K562 (cell line): ENCODE measurements around the gene PSMD8. TPM values are rescaled to one million over a fixed set of nuclear protein-coding genes. Genes with fewer than 3 reads are reported as not detected.

Experiments used
- ATAC-seq: fragments of 200-7000 bp; cut with Tn5 transposase; 3 replicates; pipeline ENCODE4 v1.9.1; 2020; ENCODE audit warnings: moderate library complexity
- BruUV-seq: library from RNA; stranded (reverse); fragments of 400-500 nt; replicated peaks from 2 replicates; lab custom pipeline; 2021; lab: Mats Ljungman, UMichigan
- CTCF ChIA-PET: fragments of 300-600 bp; formaldehyde crosslinking; extraction: SDS; loops from one replicate; lab custom pipeline; 2021; ENCODE audit warnings: low intra/inter-chr PET ratio; lab: Yijun Ruan, JAX
- POLR2A ChIA-PET: fragments of 300-600, 350-650 bp; sonication (Branson Sonifier 250); formaldehyde crosslinking; extraction: SDS; loops from one replicate; lab custom pipeline; 2021; ENCODE audit warnings: antibody characterized with exemption, inconsistent platforms; lab: Yijun Ruan, JAX
- DNase-seq, 4 experiments: peaks; one replicate each; pipeline versions ENCODE4 v3.0.0 to v3.0.0-alpha.2; 2011 to 2018; ENCODE audit warnings: low spot score in 3 of 4, mixed read lengths in 3 of 4; ENCODE audit errors: extremely low read depth in 1 of 4
- FAIRE-seq: peaks from 2 replicates; lab custom pipeline; 2011; peaks lifted over from hg19 to GRCh38; lab: Jason Lieb, UNC
- H2AFZ ChIP-seq: 2 replicates; pipeline ENCODE4 v1.6.0; 2011; ENCODE audit warnings: low read depth, low read length, control low read depth, inconsistent platforms
- H3K27ac ChIP-seq: fragments of 200-600 bp; 3 replicates; pipeline ENCODE4 v1.8.0; 2011; ENCODE audit warnings: low read depth, mild to moderate bottlenecking, control low read depth, inconsistent platforms, low read length, moderate library complexity, mixed read lengths; ENCODE audit errors: extremely low read depth
- H3K27me3 ChIP-seq, 2 experiments: fragments of 300-600 bp in 1 of 2; 2 replicates in 1 of 2; 3 replicates in 1 of 2; pipeline versions ENCODE4 v1.6.0 to v1.8.0; 2011; ENCODE audit warnings: inconsistent platforms in 2 of 2, low read length in 2 of 2, mild to moderate bottlenecking in 1 of 2, mixed read lengths in 1 of 2, moderate library complexity in 1 of 2; ENCODE audit not compliant: control insufficient read depth in 2 of 2, insufficient read depth in 2 of 2
- H3K36me3 ChIP-seq: fragments of 300-600 bp; 3 replicates; pipeline ENCODE4 v1.8.0; 2011; ENCODE audit warnings: mild to moderate bottlenecking, low read length, inconsistent platforms; ENCODE audit not compliant: control insufficient read depth, insufficient read depth
- H3K4me1 ChIP-seq, 2 experiments: fragments of 200-600 bp in 1 of 2; replicated peaks in 1 of 2; 2 replicates in 1 of 2; 3 replicates in 1 of 2; pipeline versions ENCODE4 v1.5.1 to v1.8.0; 2011; ENCODE audit warnings: inconsistent platforms in 2 of 2, low read length in 2 of 2, mild to moderate bottlenecking in 1 of 2, mixed read lengths in 1 of 2, moderate library complexity in 1 of 2; ENCODE audit not compliant: control insufficient read depth in 2 of 2, insufficient read depth in 2 of 2
- H3K4me2 ChIP-seq: 2 replicates; pipeline ENCODE4 v1.6.1; 2011; ENCODE audit warnings: low read length, control low read depth, inconsistent platforms, mixed read lengths; ENCODE audit not compliant: insufficient read depth
- H3K4me3 ChIP-seq: fragments of 200-600 bp; sonication (generic), shearing (Covaris generic); 2 replicates; pipeline ENCODE4 v1.5.1; 2016; ENCODE audit warnings: control low read depth, inconsistent platforms
- H3K79me2 ChIP-seq: fragments of 200-600 bp; 3 replicates; pipeline ENCODE4 v1.8.0; 2011; ENCODE audit warnings: low read length, inconsistent platforms; ENCODE audit not compliant: control insufficient read depth, insufficient read depth
- H3K9ac ChIP-seq, 2 experiments: 2 replicates each; pipeline versions ENCODE4 v1.6.0 to v1.6.1; 2011; ENCODE audit warnings: low read depth in 2 of 2, low read length in 2 of 2, control low read depth in 1 of 2, inconsistent platforms in 1 of 2, mild to moderate bottlenecking in 1 of 2, mixed read lengths in 1 of 2; ENCODE audit not compliant: insufficient read depth in 1 of 2
- H3K9me1 ChIP-seq: one replicate; pipeline ENCODE4 v1.6.0; 2011; ENCODE audit warnings: inconsistent platforms, mild to moderate bottlenecking, low read length, moderate library complexity; ENCODE audit not compliant: control insufficient read depth, insufficient read depth
- H3K9me3 ChIP-seq: replicated peaks from 2 replicates; pipeline ENCODE4 v1.5.1; 2011; ENCODE audit warnings: low read depth, low read length, inconsistent platforms; ENCODE audit not compliant: control insufficient read depth, insufficient read depth
- H4K20me1 ChIP-seq: replicated peaks from 2 replicates; pipeline ENCODE4 v1.6.1; 2011; ENCODE audit warnings: low read length, inconsistent platforms, mixed read lengths; ENCODE audit not compliant: control insufficient read depth, insufficient read depth
- ILF3 ChIP-seq: fragments of 450-650 bp; IDR thresholded peaks from 2 replicates; pipeline ENCODE4 v1.6.1; 2018; ENCODE audit warnings: antibody characterized with exemption, mild to moderate bottlenecking, moderate library complexity, borderline replicate concordance
- IRF2 ChIP-seq: sonication (generic); formaldehyde crosslinking; IDR thresholded peaks from 2 replicates; pipeline ENCODE4 v1.8.1; 2022; ENCODE audit warnings: mild to moderate bottlenecking, missing genetic modification reagents
- NFIX ChIP-seq: fragments of 250-450 bp; sonication (Bioruptor Pico); IDR thresholded peaks from 2 replicates; pipeline ENCODE4 v1.4.0; 2020; ENCODE audit warnings: low read depth, mild to moderate bottlenecking, moderate library complexity
- POLR2AphosphoS5 ChIP-seq: IDR thresholded peaks from 2 replicates; pipeline ENCODE4 v1.6.1; 2011; ENCODE audit warnings: mild to moderate bottlenecking, low read depth, low read length, moderate library complexity; ENCODE audit not compliant: control insufficient read depth, insufficient read depth
- ZC3H8 ChIP-seq: fragments of 450-650 bp; IDR thresholded peaks from 2 replicates; pipeline ENCODE4 v1.6.1; 2017
- ZNF436 ChIP-seq: fragments of 250-450, 450-650 bp; sonication (Bioruptor Pico); formaldehyde crosslinking; IDR thresholded peaks from 2 replicates; pipeline ENCODE4 v1.7.0; 2020; ENCODE audit warnings: mild to moderate bottlenecking
- ZNF644 ChIP-seq: fragments of 200-800 bp; sonication (Bioruptor generic); IDR thresholded peaks from 2 replicates; pipeline ENCODE4 v1.6.1; 2016; ENCODE audit warnings: low read depth, missing genetic modification characterization, missing compliant biosample characterization
- WGBS: fragments of 100-300 bp; shearing (Covaris generic); methylation state at CpG from one replicate; pipeline ENCODE4 v1.1.6; 2016; ENCODE audit warnings: low coverage, mixed read lengths; ENCODE audit not compliant: insufficient coverage; ENCODE audit errors: missing lambda C conversion rate; 5-methylcytosine and 5-hydroxymethylcytosine counted together
- in situ Hi-C: fragments of 300-500 bp; cut with MboI; formaldehyde crosslinking; loops from 4 replicates; pipeline ENCODE4 v1.15.0; 2018; ENCODE audit warnings: inconsistent platforms, mixed read lengths
- intact Hi-C: fragments of 100-400 bp; cut with micrococcal nuclease; formaldehyde crosslinking; loops from 2 replicates; pipeline ENCODE4 v1.14.2; 2022
- polyA plus RNA-seq, 8 experiments: library from polyadenylated mRNA; depleted of rRNA in 4 of 8; stranded (reverse) in 5 of 8; unstranded in 3 of 8; fragments of >200 nt; fragmentation: Nextera tagmentation in 2 of 8; fragmentation: Illumina TruSeq in 1 of 8; extraction: Ambion mirVana in 2 of 8; extraction: Trizol in 1 of 8; gene quantifications; 2 replicates each; pipeline versions ENCODE4 v1.2.1 to v1.2.3, GENCODE V29; 2011 to 2014; ENCODE audit warnings: inconsistent platforms in 1 of 8, missing spikeins in 1 of 8
- total RNA-seq, 7 experiments: library from RNA; depleted of rRNA in 6 of 7; stranded (reverse); fragments of >200 nt in 6 of 7; fragmentation: Illumina TruSeq in 2 of 7; extraction: Trizol in 2 of 7; gene quantifications; 2 replicates each; pipeline versions ENCODE4 v1.2.1 to v1.2.3, GENCODE V29; 2011 to 2021; ENCODE audit warnings: low replicate concordance in 1 of 7
- TF ChIP-seq, protein P1 (sequence below): IDR thresholded peaks from 2 replicates; pipeline ENCODE4 v1.6.1; 2012; ENCODE audit warnings: low read depth, low read length, improper control_type of control experiment, borderline replicate concordance
- TF ChIP-seq, protein P2 (sequence below): fragments of 250-450 bp; sonication (Bioruptor Pico); IDR thresholded peaks from 2 replicates; pipeline ENCODE4 v1.4.0; 2020
- TF ChIP-seq, protein P3 (sequence below): sonication (generic); formaldehyde crosslinking; IDR thresholded peaks from 2 replicates; pipeline ENCODE4 v1.8.0; 2023; ENCODE audit warnings: missing genetic modification reagents, mild to moderate bottlenecking, borderline replicate concordance
- TF ChIP-seq, protein P4 (sequence below): fragments of 250-450 bp; sonication (Bioruptor Pico); IDR thresholded peaks from 2 replicates; pipeline ENCODE4 v1.9.0; 2021; ENCODE audit warnings: mild to moderate bottlenecking, inconsistent platforms

PSMD8 gene
- total and polyA plus RNA-seq, 9 of the 15 experiments (the other 6 are each of a cell fraction or from before 2014, with no cell fraction given), result 130 to 583 (median 315) TPM

GRCh38 chr19:38333245-38333644, 41.1 kb upstream of the PSMD8 start:
- Histone ChIP-seq H4K20me1 (no peaks in the 10 kb centered on the region), H3K4me2 (no peak overlapping the region), H3K9ac (no peak overlapping the region), H2AFZ (no peak overlapping the region), H3K27ac (no peak overlapping the region), H3K36me3 (no peaks in the 10 kb centered on the region), H3K79me2 (peaks cover 2% of the 10 kb centered on the region; the same call in 1 of the 3 replicates), H3K9me3 (no peaks in the 10 kb centered on the region), H3K9me1 (no peaks in the 10 kb centered on the region), H3K4me1 (peaks cover 10 to 39% of the 10 kb centered on the region in 2 experiments; a peak in 4 of 5 replicates), H3K4me3 (no peak overlapping the region), H3K27me3 (no peaks in the 10 kb centered on the region)
- in situ Hi-C loops, result loop anchor here (5.0 to 25.0 kb wide), 3 partner anchors 91 to 421 kb away; partner anchors contain the start of genes SIPA1L3 and WDR87
- intact Hi-C loops, result loop anchor here (2.0 kb wide), 1 partner anchor 34 kb away; no protein-coding TSS in a partner anchor
- no peak for DNase-seq
- FAIRE-seq, result no peak
- ChIA-PET POLR2A (interaction anchor here (0.5 to 0.6 kb wide), 2 partner anchors 38 to 426 kb away, joined by 3 to 4 read pairs; partner anchors contain the start of gene SIPA1L3), CTCF (interaction anchor here (1.5 to 3.6 kb wide), 2 partner anchors 89 to 434 kb away, joined by 3 to 41 read pairs; no protein-coding TSS in a partner anchor)
- no peak for ATAC-seq
- WGBS, result 81% methylated on average over 8 of the region's 9 CpGs
- no TSS peak for BruUV-seq
- TF ChIP-seq, protein P1, sequence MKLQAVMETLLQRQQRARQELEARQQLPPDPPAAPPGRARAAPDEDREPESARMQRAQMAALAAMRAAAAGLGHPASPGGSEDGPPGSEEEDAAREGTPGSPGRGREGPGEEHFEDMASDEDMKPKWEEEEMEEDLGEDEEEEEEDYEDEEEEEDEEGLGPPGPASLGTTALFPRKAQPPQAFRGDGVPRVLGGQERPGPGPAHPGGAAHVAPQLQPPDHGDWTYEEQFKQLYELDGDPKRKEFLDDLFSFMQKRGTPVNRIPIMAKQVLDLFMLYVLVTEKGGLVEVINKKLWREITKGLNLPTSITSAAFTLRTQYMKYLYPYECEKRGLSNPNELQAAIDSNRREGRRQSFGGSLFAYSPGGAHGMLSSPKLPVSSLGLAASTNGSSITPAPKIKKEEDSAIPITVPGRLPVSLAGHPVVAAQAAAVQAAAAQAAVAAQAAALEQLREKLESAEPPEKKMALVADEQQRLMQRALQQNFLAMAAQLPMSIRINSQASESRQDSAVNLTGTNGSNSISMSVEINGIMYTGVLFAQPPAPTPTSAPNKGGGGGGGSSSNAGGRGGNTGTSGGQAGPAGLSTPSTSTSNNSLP, result no peak
- TF ChIP-seq, protein P2, sequence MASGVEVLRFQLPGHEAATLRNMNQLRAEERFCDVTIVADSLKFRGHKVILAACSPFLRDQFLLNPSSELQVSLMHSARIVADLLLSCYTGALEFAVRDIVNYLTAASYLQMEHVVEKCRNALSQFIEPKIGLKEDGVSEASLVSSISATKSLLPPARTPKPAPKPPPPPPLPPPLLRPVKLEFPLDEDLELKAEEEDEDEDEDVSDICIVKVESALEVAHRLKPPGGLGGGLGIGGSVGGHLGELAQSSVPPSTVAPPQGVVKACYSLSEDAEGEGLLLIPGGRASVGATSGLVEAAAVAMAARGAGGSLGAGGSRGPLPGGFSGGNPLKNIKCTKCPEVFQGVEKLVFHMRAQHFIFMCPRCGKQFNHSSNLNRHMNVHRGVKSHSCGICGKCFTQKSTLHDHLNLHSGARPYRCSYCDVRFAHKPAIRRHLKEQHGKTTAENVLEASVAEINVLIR (CRISPR knock-in tag), result no peak
- TF ChIP-seq, protein P3, sequence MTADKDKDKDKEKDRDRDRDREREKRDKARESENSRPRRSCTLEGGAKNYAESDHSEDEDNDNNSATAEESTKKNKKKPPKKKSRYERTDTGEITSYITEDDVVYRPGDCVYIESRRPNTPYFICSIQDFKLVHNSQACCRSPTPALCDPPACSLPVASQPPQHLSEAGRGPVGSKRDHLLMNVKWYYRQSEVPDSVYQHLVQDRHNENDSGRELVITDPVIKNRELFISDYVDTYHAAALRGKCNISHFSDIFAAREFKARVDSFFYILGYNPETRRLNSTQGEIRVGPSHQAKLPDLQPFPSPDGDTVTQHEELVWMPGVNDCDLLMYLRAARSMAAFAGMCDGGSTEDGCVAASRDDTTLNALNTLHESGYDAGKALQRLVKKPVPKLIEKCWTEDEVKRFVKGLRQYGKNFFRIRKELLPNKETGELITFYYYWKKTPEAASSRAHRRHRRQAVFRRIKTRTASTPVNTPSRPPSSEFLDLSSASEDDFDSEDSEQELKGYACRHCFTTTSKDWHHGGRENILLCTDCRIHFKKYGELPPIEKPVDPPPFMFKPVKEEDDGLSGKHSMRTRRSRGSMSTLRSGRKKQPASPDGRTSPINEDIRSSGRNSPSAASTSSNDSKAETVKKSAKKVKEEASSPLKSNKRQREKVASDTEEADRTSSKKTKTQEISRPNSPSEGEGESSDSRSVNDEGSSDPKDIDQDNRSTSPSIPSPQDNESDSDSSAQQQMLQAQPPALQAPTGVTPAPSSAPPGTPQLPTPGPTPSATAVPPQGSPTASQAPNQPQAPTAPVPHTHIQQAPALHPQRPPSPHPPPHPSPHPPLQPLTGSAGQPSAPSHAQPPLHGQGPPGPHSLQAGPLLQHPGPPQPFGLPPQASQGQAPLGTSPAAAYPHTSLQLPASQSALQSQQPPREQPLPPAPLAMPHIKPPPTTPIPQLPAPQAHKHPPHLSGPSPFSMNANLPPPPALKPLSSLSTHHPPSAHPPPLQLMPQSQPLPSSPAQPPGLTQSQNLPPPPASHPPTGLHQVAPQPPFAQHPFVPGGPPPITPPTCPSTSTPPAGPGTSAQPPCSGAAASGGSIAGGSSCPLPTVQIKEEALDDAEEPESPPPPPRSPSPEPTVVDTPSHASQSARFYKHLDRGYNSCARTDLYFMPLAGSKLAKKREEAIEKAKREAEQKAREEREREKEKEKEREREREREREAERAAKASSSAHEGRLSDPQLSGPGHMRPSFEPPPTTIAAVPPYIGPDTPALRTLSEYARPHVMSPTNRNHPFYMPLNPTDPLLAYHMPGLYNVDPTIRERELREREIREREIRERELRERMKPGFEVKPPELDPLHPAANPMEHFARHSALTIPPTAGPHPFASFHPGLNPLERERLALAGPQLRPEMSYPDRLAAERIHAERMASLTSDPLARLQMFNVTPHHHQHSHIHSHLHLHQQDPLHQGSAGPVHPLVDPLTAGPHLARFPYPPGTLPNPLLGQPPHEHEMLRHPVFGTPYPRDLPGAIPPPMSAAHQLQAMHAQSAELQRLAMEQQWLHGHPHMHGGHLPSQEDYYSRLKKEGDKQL (CRISPR knock-in tag), result no peak
- TF ChIP-seq ZNF436 (CRISPR knock-in tag) (no peak), IRF2 (CRISPR knock-in tag) (no peak), ILF3 (no peak), POLR2AphosphoS5 (no peak), ZNF644 (tag) (no peak), ZC3H8 (no peak), NFIX (CRISPR knock-in tag) (no peak)
- TF ChIP-seq, protein P4, sequence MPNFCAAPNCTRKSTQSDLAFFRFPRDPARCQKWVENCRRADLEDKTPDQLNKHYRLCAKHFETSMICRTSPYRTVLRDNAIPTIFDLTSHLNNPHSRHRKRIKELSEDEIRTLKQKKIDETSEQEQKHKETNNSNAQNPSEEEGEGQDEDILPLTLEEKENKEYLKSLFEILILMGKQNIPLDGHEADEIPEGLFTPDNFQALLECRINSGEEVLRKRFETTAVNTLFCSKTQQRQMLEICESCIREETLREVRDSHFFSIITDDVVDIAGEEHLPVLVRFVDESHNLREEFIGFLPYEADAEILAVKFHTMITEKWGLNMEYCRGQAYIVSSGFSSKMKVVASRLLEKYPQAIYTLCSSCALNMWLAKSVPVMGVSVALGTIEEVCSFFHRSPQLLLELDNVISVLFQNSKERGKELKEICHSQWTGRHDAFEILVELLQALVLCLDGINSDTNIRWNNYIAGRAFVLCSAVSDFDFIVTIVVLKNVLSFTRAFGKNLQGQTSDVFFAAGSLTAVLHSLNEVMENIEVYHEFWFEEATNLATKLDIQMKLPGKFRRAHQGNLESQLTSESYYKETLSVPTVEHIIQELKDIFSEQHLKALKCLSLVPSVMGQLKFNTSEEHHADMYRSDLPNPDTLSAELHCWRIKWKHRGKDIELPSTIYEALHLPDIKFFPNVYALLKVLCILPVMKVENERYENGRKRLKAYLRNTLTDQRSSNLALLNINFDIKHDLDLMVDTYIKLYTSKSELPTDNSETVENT (CRISPR knock-in tag), result no peak
